IMR-90 (cell line): ENCODE results near the gene FADS6.

Source experiments
- CEBPB ChIP-seq: IDR thresholded peaks from 2 replicates; pipeline ENCODE4 v1.6.1; 2012; ENCODE audit warnings: low read depth, low read length, improper control_type of control experiment
- CHD1 ChIP-seq: IDR thresholded peaks from 2 replicates; pipeline ENCODE4 v1.6.1; 2012; ENCODE audit warnings: low read depth, low read length, improper control_type of control experiment
- ELK1 ChIP-seq: fragments of 150-350 bp; IDR thresholded peaks from 2 replicates; pipeline ENCODE4 v1.6.1; 2016; ENCODE audit warnings: low read depth, mild to moderate bottlenecking, low read length, moderate library complexity, borderline replicate concordance
- FOS ChIP-seq: fragments of 150-350 bp; IDR thresholded peaks from 2 replicates; pipeline ENCODE4 v1.6.1; 2016; ENCODE audit warnings: low read depth, low read length
- MAFK ChIP-seq: IDR thresholded peaks from 2 replicates; pipeline ENCODE4 v1.6.1; 2012; ENCODE audit warnings: low read depth, low read length, improper control_type of control experiment
- MAZ ChIP-seq: IDR thresholded peaks from 2 replicates; pipeline ENCODE4 v1.6.1; 2012; ENCODE audit warnings: low read depth, mild to moderate bottlenecking, low read length, improper control_type of control experiment, moderate library complexity, borderline replicate concordance
- MXI1 ChIP-seq: IDR thresholded peaks from 2 replicates; pipeline ENCODE4 v1.6.1; 2012; ENCODE audit warnings: low read depth, mild to moderate bottlenecking, low read length, moderate library complexity, borderline replicate concordance
- NFE2L2 ChIP-seq: fragments of 150-350 bp; IDR thresholded peaks from 2 replicates; pipeline ENCODE4 v1.6.1; 2016; ENCODE audit warnings: low read depth, mild to moderate bottlenecking, low read length
- POLR2A ChIP-seq: IDR thresholded peaks from 2 replicates; pipeline ENCODE4 v1.6.1; 2012; ENCODE audit warnings: mild to moderate bottlenecking, low read depth, low read length
- RAD21 ChIP-seq: IDR thresholded peaks from 2 replicates; pipeline ENCODE4 v1.6.1; 2012; ENCODE audit warnings: low read length, improper control_type of control experiment
- RCOR1 ChIP-seq: IDR thresholded peaks from 2 replicates; pipeline ENCODE4 v1.6.1; 2012; ENCODE audit warnings: mild to moderate bottlenecking, low read length, improper control_type of control experiment; ENCODE audit not compliant: insufficient replicate concordance
- RFX5 ChIP-seq: IDR thresholded peaks from 2 replicates; pipeline ENCODE4 v1.8.0; 2012; ENCODE audit warnings: low read depth, mild to moderate bottlenecking, low read length, moderate library complexity
- USF2 ChIP-seq: fragments of 150-350 bp; IDR thresholded peaks from 2 replicates; pipeline ENCODE4 v1.6.1; 2017; ENCODE audit warnings: mild to moderate bottlenecking, antibody characterized with exemption, low read length, low read depth
- TF ChIP-seq, protein P1 (sequence below): conservative IDR thresholded peaks from 2 replicates; pipeline ENCODE4 v1.5.1; 2012; ENCODE audit warnings: mild to moderate bottlenecking, low read depth, low read length, improper control_type of control experiment

DNA sequence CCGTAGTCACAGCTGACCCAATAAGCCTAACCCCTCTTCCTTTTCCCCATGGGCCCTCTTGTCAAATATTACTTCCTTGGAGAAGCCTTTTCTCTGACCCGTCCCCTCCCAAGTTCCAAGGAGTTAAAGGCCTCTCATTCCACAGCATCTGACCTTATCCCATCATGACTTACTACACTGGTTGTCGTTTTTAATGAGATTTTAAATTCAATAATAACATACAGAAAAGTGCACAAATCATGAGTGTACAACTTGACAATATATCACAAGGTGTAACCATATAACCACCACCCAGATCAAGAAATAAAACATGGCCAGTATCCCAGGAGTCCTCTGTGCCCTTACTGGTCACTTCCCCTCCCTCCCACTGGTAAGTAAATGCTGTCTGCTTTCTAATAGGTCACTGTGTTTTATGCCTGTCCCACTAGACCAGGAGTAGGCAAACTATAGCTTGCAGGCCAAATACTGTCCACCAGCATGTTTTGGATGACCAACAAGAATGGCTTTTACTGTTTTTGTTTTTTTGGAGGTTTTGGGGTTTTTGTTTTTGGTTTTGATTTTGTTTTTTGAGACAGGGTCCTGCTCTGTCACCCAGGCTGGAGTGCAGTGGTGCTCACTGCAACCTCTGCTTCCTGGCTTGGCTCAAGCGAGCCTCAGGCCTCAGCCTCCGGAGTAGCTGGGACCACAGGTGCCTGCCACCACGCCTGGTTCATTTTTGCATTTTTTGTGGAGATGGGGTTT, 19.4 kb downstream of the FADS6 start:
- TF ChIP-seq, protein P1, sequence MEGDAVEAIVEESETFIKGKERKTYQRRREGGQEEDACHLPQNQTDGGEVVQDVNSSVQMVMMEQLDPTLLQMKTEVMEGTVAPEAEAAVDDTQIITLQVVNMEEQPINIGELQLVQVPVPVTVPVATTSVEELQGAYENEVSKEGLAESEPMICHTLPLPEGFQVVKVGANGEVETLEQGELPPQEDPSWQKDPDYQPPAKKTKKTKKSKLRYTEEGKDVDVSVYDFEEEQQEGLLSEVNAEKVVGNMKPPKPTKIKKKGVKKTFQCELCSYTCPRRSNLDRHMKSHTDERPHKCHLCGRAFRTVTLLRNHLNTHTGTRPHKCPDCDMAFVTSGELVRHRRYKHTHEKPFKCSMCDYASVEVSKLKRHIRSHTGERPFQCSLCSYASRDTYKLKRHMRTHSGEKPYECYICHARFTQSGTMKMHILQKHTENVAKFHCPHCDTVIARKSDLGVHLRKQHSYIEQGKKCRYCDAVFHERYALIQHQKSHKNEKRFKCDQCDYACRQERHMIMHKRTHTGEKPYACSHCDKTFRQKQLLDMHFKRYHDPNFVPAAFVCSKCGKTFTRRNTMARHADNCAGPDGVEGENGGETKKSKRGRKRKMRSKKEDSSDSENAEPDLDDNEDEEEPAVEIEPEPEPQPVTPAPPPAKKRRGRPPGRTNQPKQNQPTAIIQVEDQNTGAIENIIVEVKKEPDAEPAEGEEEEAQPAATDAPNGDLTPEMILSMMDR, result no peak
- no peak for TF ChIP-seq NFE2L2
- no peak for TF ChIP-seq POLR2A
- no peak for TF ChIP-seq RFX5
- no peak for TF ChIP-seq RCOR1
- no peak for TF ChIP-seq RAD21
- TF ChIP-seq MAFK, result no peak
- TF ChIP-seq CEBPB, result no peak
- no peak for TF ChIP-seq USF2
- TF ChIP-seq MXI1, result no peak
- no peak for TF ChIP-seq FOS
- no peak for TF ChIP-seq ELK1
- TF ChIP-seq MAZ, result no peak
- no peak for TF ChIP-seq CHD1
